Sigmoid colon (tissue), 7 donors: ENCODE measurements around the gene PALM3. TPM values are rescaled to one million over a fixed set of nuclear protein-coding genes. Genes with fewer than 3 reads are reported as not detected.

Source experiments
- DNase-seq: peaks from one replicate; pipeline ENCODE4 v3.0.0-alpha.2; 2019
- H3K27ac ChIP-seq, 4 donors: fragments of 200-600 bp; sonication (generic); one replicate each; pipeline ENCODE4 v1.5.1; 2016 to 2019; ENCODE audit warnings: mild to moderate bottlenecking in 1 of 4
- H3K27me3 ChIP-seq, 3 donors: fragments of 200-600 bp; sonication (generic); one replicate each; pipeline ENCODE4 v1.5.1; 2019; ENCODE audit warnings: mild to moderate bottlenecking in 1 of 3
- H3K36me3 ChIP-seq, 4 donors: fragments of 200-600 bp; sonication (generic); one replicate each; pipeline ENCODE4 v1.5.1; 2016 to 2019
- H3K4me1 ChIP-seq, 4 donors: fragments of 200-600 bp; sonication (generic); one replicate each; pipeline ENCODE4 v1.5.1; 2017 to 2019
- H3K4me3 ChIP-seq, 4 donors: fragments of 200-600 bp; sonication (generic); one replicate each; pipeline ENCODE4 v1.5.1; 2017 to 2019; ENCODE audit warnings: mild to moderate bottlenecking in 2 of 4, moderate library complexity in 1 of 4
- H3K9me3 ChIP-seq, 4 donors: fragments of 200-600 bp in 3 of 4; sonication (generic) in 3 of 4; one replicate each; pipeline versions ENCODE4 v1.5.1 to v1.6.1; 2013 to 2019
- EP300 ChIP-seq, 4 donors: sonication (generic); formaldehyde crosslinking; IDR thresholded peaks; one replicate each; pipeline ENCODE4 v1.6.1; 2017; ENCODE audit warnings: antibody characterized with exemption in 4 of 4
- POLR2A ChIP-seq, 2 donors: fragments of 450-650 bp; IDR thresholded peaks; one replicate each; pipeline ENCODE4 v1.6.1; 2016; ENCODE audit warnings: antibody characterized with exemption in 2 of 2, mild to moderate bottlenecking in 2 of 2, moderate library complexity in 2 of 2
- POLR2AphosphoS5 ChIP-seq, 4 donors: sonication (generic); formaldehyde crosslinking; IDR thresholded peaks; one replicate each; pipeline ENCODE4 v1.6.1; 2017; ENCODE audit warnings: antibody characterized with exemption in 4 of 4
- WGBS, 2 donors: extraction: QIAGEN DNeasy Blood & Tissue Kit; methylation state at CpG; one replicate each; pipeline ENCODE4 v1.1.7; 2013; 5-methylcytosine and 5-hydroxymethylcytosine counted together
- intact Hi-C: fragments of 100-400 bp; cut with DNase I; formaldehyde crosslinking; loops from one replicate; pipeline ENCODE4 v1.15.1; 2023
- polyA plus RNA-seq, 3 donors: library from polyadenylated mRNA; stranded (reverse); fragments of 200-250 nt; gene quantifications; one replicate each; pipeline ENCODE4 v1.2.3, GENCODE V29; 2013
- total RNA-seq, 4 donors: library from RNA; depleted of rRNA; stranded (reverse); fragments of >200 nt; gene quantifications; one replicate each; pipeline ENCODE4 v1.1.0, GENCODE V29; 2016
- TF ChIP-seq, protein P1 (sequence below), 4 experiments: fragments of 450-650 bp in 3 of 4; fragments of 200-600 bp in 1 of 4; IDR thresholded peaks; one replicate each; pipeline ENCODE4 v1.5.1; 2016 to 2019; ENCODE audit warnings: antibody characterized with exemption in 4 of 4, mild to moderate bottlenecking in 3 of 4, moderate library complexity in 2 of 4
- donor health status: healthy with polysubstance abuse.
- donor health status: Bipolar disorder and iron deficiency.
- donor health status: healthy.

The PALM3 gene
- total and polyA plus RNA-seq, 7 donors: 0.41 to 1.5 (median 0.66) TPM; not detected in 4

- no peak overlapping the region for H3K27ac ChIP-seq
- DNase-seq: no peak
- no peaks in the 10 kb centered on the region for H3K9me3 ChIP-seq
- TF ChIP-seq, protein P1, sequence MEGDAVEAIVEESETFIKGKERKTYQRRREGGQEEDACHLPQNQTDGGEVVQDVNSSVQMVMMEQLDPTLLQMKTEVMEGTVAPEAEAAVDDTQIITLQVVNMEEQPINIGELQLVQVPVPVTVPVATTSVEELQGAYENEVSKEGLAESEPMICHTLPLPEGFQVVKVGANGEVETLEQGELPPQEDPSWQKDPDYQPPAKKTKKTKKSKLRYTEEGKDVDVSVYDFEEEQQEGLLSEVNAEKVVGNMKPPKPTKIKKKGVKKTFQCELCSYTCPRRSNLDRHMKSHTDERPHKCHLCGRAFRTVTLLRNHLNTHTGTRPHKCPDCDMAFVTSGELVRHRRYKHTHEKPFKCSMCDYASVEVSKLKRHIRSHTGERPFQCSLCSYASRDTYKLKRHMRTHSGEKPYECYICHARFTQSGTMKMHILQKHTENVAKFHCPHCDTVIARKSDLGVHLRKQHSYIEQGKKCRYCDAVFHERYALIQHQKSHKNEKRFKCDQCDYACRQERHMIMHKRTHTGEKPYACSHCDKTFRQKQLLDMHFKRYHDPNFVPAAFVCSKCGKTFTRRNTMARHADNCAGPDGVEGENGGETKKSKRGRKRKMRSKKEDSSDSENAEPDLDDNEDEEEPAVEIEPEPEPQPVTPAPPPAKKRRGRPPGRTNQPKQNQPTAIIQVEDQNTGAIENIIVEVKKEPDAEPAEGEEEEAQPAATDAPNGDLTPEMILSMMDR (IDR thresholded peaks at IDR 0.05): no peak
- TF ChIP-seq EP300 (IDR thresholded peaks at IDR 0.05): no peak
- peak in 1 of 4 donors; percentile 11 for TF ChIP-seq POLR2AphosphoS5 (IDR thresholded peaks at IDR 0.05)
- TF ChIP-seq POLR2A (IDR thresholded peaks at IDR 0.05): no peak
- H3K27me3 ChIP-seq: no peaks in the 10 kb centered on the region
- intact Hi-C loops: no loop called here
- H3K4me1 ChIP-seq: peaks cover 0 to 43% (median 38%) of the 10 kb centered on the region in 4 donors
- 43 to 49% methylated on average over 2 of the region's 2 CpGs for WGBS, 2 donors
- no peaks in the 10 kb centered on the region for H3K36me3 ChIP-seq
- no peak overlapping the region for H3K4me3 ChIP-seq
Measured at GRCh38 chr19:14078411-14078810, 16.5 kb upstream of the PALM3 start.

DNA sequence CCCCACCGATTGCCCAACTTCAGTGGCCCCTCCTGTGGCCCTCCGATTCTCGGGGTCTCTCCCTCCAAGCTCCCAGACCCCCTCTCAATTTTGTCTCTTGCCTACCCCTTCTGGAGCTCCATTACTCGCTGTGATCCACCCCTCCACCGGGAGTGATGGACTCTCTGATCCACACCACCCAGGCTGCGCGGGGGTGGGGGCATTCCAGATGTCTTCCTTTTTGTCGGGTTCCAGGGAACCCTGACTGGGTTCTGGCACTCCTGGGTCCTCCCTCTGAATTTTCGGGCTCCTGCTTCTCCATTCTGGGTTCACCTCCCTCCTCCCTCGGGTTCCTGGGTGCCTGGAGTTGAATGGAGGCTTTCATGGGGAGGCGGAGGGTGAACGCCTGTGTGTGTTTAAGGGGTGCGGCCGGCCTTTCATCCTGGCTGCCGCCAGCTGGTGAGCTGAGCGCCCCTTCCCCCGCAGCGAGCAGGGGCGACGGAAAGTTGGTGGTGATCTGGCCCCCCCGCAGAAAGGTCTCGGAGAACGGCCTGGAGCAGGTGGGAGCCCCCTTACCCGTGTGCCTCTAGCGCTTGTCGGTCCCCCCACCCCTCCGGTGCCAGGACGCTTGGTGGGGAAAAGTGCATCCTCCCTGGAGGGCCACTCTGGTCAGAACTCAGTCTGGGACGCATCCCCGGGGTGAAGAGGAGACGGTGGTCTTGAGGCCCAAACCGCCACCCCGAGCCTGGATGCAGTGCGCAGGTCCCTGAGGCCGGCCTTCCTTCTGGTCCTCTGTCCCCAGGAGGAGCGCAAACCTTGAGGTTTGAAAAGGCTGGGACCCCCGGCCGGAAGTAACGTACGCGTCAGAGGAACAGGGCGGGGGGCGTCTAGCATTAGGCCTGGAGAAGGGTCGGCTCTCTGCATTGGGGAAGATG, 12.3 kb upstream of the PALM3 start:
- Histone ChIP-seq H3K36me3 (no peaks in the 10 kb centered on the region), H3K4me3 (peak overlapping the region; percentile 42 to 77 (median 62)), H3K27me3 (no peaks in the 10 kb centered on the region), H3K4me1 (peaks cover 0 to 41% (median 38%) of the 10 kb centered on the region in 4 donors), H3K9me3 (no peaks in the 10 kb centered on the region), H3K27ac (peak overlapping the region; percentile 87 to 93 (median 91))
- WGBS, 2 donors: 1 to 2% methylated on average over 44 of the region's 44 CpGs
- intact Hi-C loops: loop anchor here (1.0 to 2.0 kb wide), 4 partner anchors 39 to 194 kb away; partner anchors contain the start of genes ASF1B and RFX1
- TF ChIP-seq EP300 (IDR thresholded peaks at IDR 0.05): no peak
- no peak for TF ChIP-seq POLR2A (IDR thresholded peaks at IDR 0.05)
- TF ChIP-seq, protein P1 (IDR thresholded peaks at IDR 0.05): no peak
- DNase-seq: peak; percentile 77

GRCh38 chr19:14073261-14073924, 11.5 kb upstream of the PALM3 start:
- Histone ChIP-seq H3K27ac (peak overlapping the region; percentile 87 to 93 (median 91)), H3K4me1 (peaks cover 0 to 41% (median 38%) of the 10 kb centered on the region in 4 donors), H3K4me3 (peak overlapping the region; percentile 42 to 77 (median 62)), H3K9me3 (no peaks in the 10 kb centered on the region), H3K36me3 (no peaks in the 10 kb centered on the region), H3K27me3 (no peaks in the 10 kb centered on the region)
- WGBS, 2 donors: 0 to 1% methylated on average over 106 of the region's 106 CpGs
- peak; percentile 82 for DNase-seq
- intact Hi-C loops: loop anchor here (1.0 to 2.0 kb wide), 3 partner anchors 39 to 193 kb away; partner anchors contain the start of gene RFX1
- TF ChIP-seq, protein P1 (IDR thresholded peaks at IDR 0.05): peak in 1 of 4 experiments; percentile 41
- no peak for TF ChIP-seq POLR2A (IDR thresholded peaks at IDR 0.05)
- no peak for TF ChIP-seq EP300 (IDR thresholded peaks at IDR 0.05)
- TF ChIP-seq POLR2AphosphoS5 (IDR thresholded peaks at IDR 0.05): peak; percentile 28 to 78 (median 54)

- Histone ChIP-seq H3K9me3 (no peaks in the 10 kb centered on the region), H3K4me3 (peak within 1 kb of the TSS; percentile 42 to 77 (median 62)), H3K27ac (peak within 1 kb of the TSS; percentile 87 to 93 (median 91)), H3K27me3 (no peaks in the 10 kb centered on the region), H3K36me3 (no peaks in the 10 kb centered on the region), H3K4me1 (peaks cover 0 to 41% (median 38%) of the 10 kb centered on the region in 4 donors)
- WGBS, 2 donors: 1% methylated on average over 51 of the region's 51 CpGs
- DNase-seq: peak; percentile 75
- TF ChIP-seq POLR2A (IDR thresholded peaks at IDR 0.05): peak in 1 of 2 donors; percentile 34
- TF ChIP-seq EP300 (IDR thresholded peaks at IDR 0.05): no peak
- intact Hi-C loops: loop anchor here (1.0 to 2.0 kb wide), 3 partner anchors 40 to 192 kb away; partner anchors contain the start of gene RFX1
Measured at GRCh38 chr19:14072535-14073260, 10.8 kb upstream of the PALM3 start, which contains the start of gene MISP3. TSS of gene MISP3 (plus strand) at chr19:14072786. CDS start at chr19:14073310, 524 bp downstream.
